H9 (cell line): ENCODE measurements around the gene KLF13. TPM values are rescaled to one million over a fixed set of nuclear protein-coding genes. Genes with fewer than 3 reads are reported as not detected.

Experiments
- DNase-seq: peaks from one replicate; pipeline ENCODE4 v3.0.0-alpha.2; 2017
- H2AFZ ChIP-seq: one replicate; pipeline ENCODE4 v1.6.1; 2013; ENCODE audit warnings: mild to moderate bottlenecking, low read length, control low read depth, moderate library complexity
- H2AK5ac ChIP-seq: 2 replicates; pipeline ENCODE4 v1.6.1; 2013; ENCODE audit warnings: low read length, control low read depth, mixed read lengths; ENCODE audit not compliant: insufficient read length
- H2BK120ac ChIP-seq: one replicate; pipeline ENCODE4 v1.6.1; 2013; ENCODE audit warnings: low read depth, mild to moderate bottlenecking, low read length, control low read depth, inconsistent platforms; ENCODE audit not compliant: poor library complexity, severe bottlenecking
- H2BK12ac ChIP-seq: 2 replicates; pipeline ENCODE4 v1.6.1; 2013; ENCODE audit warnings: low read length, control low read depth, mixed read lengths, low read depth; ENCODE audit not compliant: insufficient read length
- H2BK15ac ChIP-seq: 2 replicates; pipeline ENCODE4 v1.6.1; 2013; ENCODE audit warnings: low read depth, low read length, control low read depth
- H2BK20ac ChIP-seq: one replicate; pipeline ENCODE4 v1.6.1; 2013; ENCODE audit warnings: low read depth, mild to moderate bottlenecking, low read length, control low read depth, inconsistent platforms; ENCODE audit not compliant: poor library complexity, severe bottlenecking
- H2BK5ac ChIP-seq: 2 replicates; pipeline ENCODE4 v1.6.1; 2013; ENCODE audit warnings: low read length, control low read depth, mixed read lengths; ENCODE audit not compliant: insufficient read length
- H3K14ac ChIP-seq: 2 replicates; pipeline ENCODE4 v1.6.1; 2013; ENCODE audit warnings: low read length, control low read depth; ENCODE audit not compliant: insufficient read depth
- H3K18ac ChIP-seq: 2 replicates; pipeline ENCODE4 v1.6.1; 2013; ENCODE audit warnings: low read depth, mild to moderate bottlenecking, mixed read lengths, low read length, control low read depth; ENCODE audit not compliant: insufficient read length
- H3K23ac ChIP-seq: 2 replicates; pipeline ENCODE4 v1.6.1; 2013; ENCODE audit warnings: low read length, control low read depth, mixed read lengths, low read depth; ENCODE audit not compliant: insufficient read length
- H3K23me2 ChIP-seq: 2 replicates; pipeline ENCODE4 v1.6.1; 2013; ENCODE audit warnings: low read depth, mild to moderate bottlenecking, mixed read lengths, low read length, control low read depth; ENCODE audit not compliant: insufficient read length, poor library complexity, severe bottlenecking
- H3K27ac ChIP-seq: 2 replicates; pipeline ENCODE4 v1.5.1; 2013; ENCODE audit warnings: low read length, control low read depth, mixed read lengths, low read depth; ENCODE audit not compliant: insufficient read length
- H3K27me3 ChIP-seq: 2 replicates; pipeline ENCODE4 v1.6.1; 2013; ENCODE audit warnings: low read length, control low read depth, inconsistent platforms; ENCODE audit not compliant: insufficient read depth
- H3K4ac ChIP-seq: 2 replicates; pipeline ENCODE4 v1.6.1; 2013; ENCODE audit warnings: low read depth, mild to moderate bottlenecking, control low read depth, inconsistent platforms, low read length, moderate library complexity
- H3K4me1 ChIP-seq: 2 replicates; pipeline ENCODE4 v1.6.1; 2013; ENCODE audit warnings: low read length, control low read depth, inconsistent platforms; ENCODE audit not compliant: insufficient read depth
- H3K4me2 ChIP-seq: 2 replicates; pipeline ENCODE4 v1.6.1; 2013; ENCODE audit warnings: low read length, control low read depth, mixed read lengths; ENCODE audit not compliant: insufficient read length, insufficient read depth
- H3K56ac ChIP-seq: 2 replicates; pipeline ENCODE4 v1.6.1; 2013; ENCODE audit warnings: low read depth, mild to moderate bottlenecking, mixed read lengths, low read length, control low read depth; ENCODE audit not compliant: insufficient read length
- H3K79me1 ChIP-seq: 2 replicates; pipeline ENCODE4 v1.6.1; 2013; ENCODE audit warnings: low read depth, mild to moderate bottlenecking, moderate library complexity, low read length, control low read depth, inconsistent platforms; ENCODE audit not compliant: insufficient read depth, poor library complexity, severe bottlenecking
- H3K79me2 ChIP-seq: 2 replicates; pipeline ENCODE4 v1.6.1; 2013; ENCODE audit warnings: low read length, control low read depth, inconsistent platforms; ENCODE audit not compliant: insufficient read depth
- H3K9ac ChIP-seq: 2 replicates; pipeline ENCODE4 v1.6.1; 2013; ENCODE audit warnings: low read length, control low read depth, mixed read lengths; ENCODE audit not compliant: insufficient read length; ENCODE audit errors: extremely low read depth
- H3K9me3 ChIP-seq: one replicate; pipeline ENCODE4 v1.6.1; 2013; ENCODE audit warnings: low read depth, low read length, inconsistent platforms; ENCODE audit not compliant: control insufficient read depth
- H3T11ph ChIP-seq: one replicate; pipeline ENCODE4 v1.6.1; 2013; ENCODE audit warnings: mild to moderate bottlenecking, low read length, control low read depth, inconsistent platforms
- H4K20me1 ChIP-seq: one replicate; pipeline ENCODE4 v1.6.1; 2013; ENCODE audit not compliant: control insufficient read depth, insufficient read length, insufficient read depth
- H4K5ac ChIP-seq: 2 replicates; pipeline ENCODE4 v1.6.1; 2013; ENCODE audit warnings: low read depth, mild to moderate bottlenecking, mixed read lengths, low read length, control low read depth; ENCODE audit not compliant: insufficient read length
- H4K8ac ChIP-seq: replicated peaks from 2 replicates; pipeline ENCODE4 v1.6.1; 2013; ENCODE audit warnings: low read length, control low read depth, mixed read lengths, low read depth; ENCODE audit not compliant: insufficient read length
- H4K91ac ChIP-seq: 2 replicates; pipeline ENCODE4 v1.6.1; 2013; ENCODE audit warnings: low read depth, mild to moderate bottlenecking, moderate library complexity, mixed read lengths, low read length, control low read depth; ENCODE audit not compliant: insufficient read length
- H3K27ac Mint-ChIP-seq, 3 experiments: 2 replicates in 2 of 3; 3 replicates in 1 of 3; pipeline ENCODE4 v1.8.0; 2020 to 2021; ENCODE audit warnings: mixed read lengths in 3 of 3, mild to moderate bottlenecking in 1 of 3, moderate library complexity in 1 of 3
- H3K27me3 Mint-ChIP-seq: 2 replicates; pipeline ENCODE4 v1.8.0; 2021; ENCODE audit warnings: low read depth, mild to moderate bottlenecking, moderate library complexity, mixed read lengths
- H3K36me3 Mint-ChIP-seq, 3 experiments: 2 replicates in 2 of 3; 3 replicates in 1 of 3; pipeline ENCODE4 v1.8.0; 2020 to 2021; ENCODE audit warnings: low read depth in 3 of 3, mixed read lengths in 3 of 3; ENCODE audit not compliant: insufficient read depth in 1 of 3
- H3K4me1 Mint-ChIP-seq, 2 experiments: 2 replicates each; pipeline ENCODE4 v1.8.0; 2020; ENCODE audit warnings: mixed read lengths in 2 of 2
- H3K4me3 Mint-ChIP-seq, 2 experiments: 2 replicates in 1 of 2; 3 replicates in 1 of 2; pipeline ENCODE4 v1.8.0; 2020 to 2021; ENCODE audit warnings: mild to moderate bottlenecking in 2 of 2, mixed read lengths in 2 of 2, moderate library complexity in 1 of 2
- H3K9me3 Mint-ChIP-seq, 2 experiments: 2 replicates in 1 of 2; 3 replicates in 1 of 2; pipeline ENCODE4 v1.8.0; 2020; ENCODE audit warnings: mild to moderate bottlenecking in 2 of 2, mixed read lengths in 2 of 2, moderate library complexity in 1 of 2
- WGBS: extraction: QIAGEN DNeasy Blood & Tissue Kit; methylation state at CpG from one replicate; pipeline ENCODE4 v1.1.7; 2013; ENCODE audit warnings: missing lambda C conversion rate, low lambda C conversion rate, mixed read lengths; ENCODE audit not compliant: insufficient read length; ENCODE audit errors: extremely low coverage; 5-methylcytosine and 5-hydroxymethylcytosine counted together
- total RNA-seq: library from RNA; stranded (reverse); gene quantifications from 2 replicates; pipeline ENCODE4 v1.2.1, GENCODE V29; 2021
- TF ChIP-seq, protein P1 (sequence below): fragments of 200-600 bp; sonication (generic); conservative IDR thresholded peaks from 3 replicates; pipeline ENCODE4 v1.8.0; 2021; ENCODE audit warnings: antibody characterized with exemption, mild to moderate bottlenecking

The KLF13 gene
- total RNA-seq, 1 experiment from 2014 or later, result 33.4 TPM

- Mint-ChIP-seq H3K9me3 (peaks cover 0 to 9% of the 10 kb centered on the region in 2 experiments; a peak in 2 of 5 replicates), H3K27me3 (peaks cover 21% of the 10 kb centered on the region), H3K27ac (no peak overlapping the region), H3K4me1 (peaks cover 22 to 35% of the 10 kb centered on the region in 2 experiments), H3K4me3 (no peak overlapping the region), H3K36me3 (peaks cover 0 to 6% (median 0%) of the 10 kb centered on the region in 3 experiments; a peak in 3 of 7 replicates)
- no peaks in the 10 kb centered on the region for H3K79me1 ChIP-seq
- no peak overlapping the region for H2BK120ac ChIP-seq
- TF ChIP-seq, protein P1, sequence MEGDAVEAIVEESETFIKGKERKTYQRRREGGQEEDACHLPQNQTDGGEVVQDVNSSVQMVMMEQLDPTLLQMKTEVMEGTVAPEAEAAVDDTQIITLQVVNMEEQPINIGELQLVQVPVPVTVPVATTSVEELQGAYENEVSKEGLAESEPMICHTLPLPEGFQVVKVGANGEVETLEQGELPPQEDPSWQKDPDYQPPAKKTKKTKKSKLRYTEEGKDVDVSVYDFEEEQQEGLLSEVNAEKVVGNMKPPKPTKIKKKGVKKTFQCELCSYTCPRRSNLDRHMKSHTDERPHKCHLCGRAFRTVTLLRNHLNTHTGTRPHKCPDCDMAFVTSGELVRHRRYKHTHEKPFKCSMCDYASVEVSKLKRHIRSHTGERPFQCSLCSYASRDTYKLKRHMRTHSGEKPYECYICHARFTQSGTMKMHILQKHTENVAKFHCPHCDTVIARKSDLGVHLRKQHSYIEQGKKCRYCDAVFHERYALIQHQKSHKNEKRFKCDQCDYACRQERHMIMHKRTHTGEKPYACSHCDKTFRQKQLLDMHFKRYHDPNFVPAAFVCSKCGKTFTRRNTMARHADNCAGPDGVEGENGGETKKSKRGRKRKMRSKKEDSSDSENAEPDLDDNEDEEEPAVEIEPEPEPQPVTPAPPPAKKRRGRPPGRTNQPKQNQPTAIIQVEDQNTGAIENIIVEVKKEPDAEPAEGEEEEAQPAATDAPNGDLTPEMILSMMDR, result no peak
- no peak overlapping the region for H3K56ac ChIP-seq
- no peak overlapping the region for H2AFZ ChIP-seq
- no peak overlapping the region for H3K23ac ChIP-seq
- no peaks in the 10 kb centered on the region for H3K79me2 ChIP-seq
- H3K14ac ChIP-seq, result no peak overlapping the region
- H2BK20ac ChIP-seq, result no peak overlapping the region
- H3K9me3 ChIP-seq, result no peaks in the 10 kb centered on the region
- no peak overlapping the region for H2BK12ac ChIP-seq
- no CpG with 5 or more reads among the region's 3 CpGs for WGBS
- no peak overlapping the region for H3K9ac ChIP-seq
- H3K4me2 ChIP-seq, result no peak overlapping the region
- peaks cover 7% of the 10 kb centered on the region for H3K23me2 ChIP-seq
- no peak for DNase-seq
- no peak overlapping the region for H4K91ac ChIP-seq
- H2BK5ac ChIP-seq, result no peak overlapping the region
- H3K27me3 ChIP-seq, result 0 out of 2 replicates have a peak, but pooled peaks cover 2% of the 10 kb centered on the region
- no peak overlapping the region for H4K5ac ChIP-seq
- H3K4me1 ChIP-seq, result no peaks in the 10 kb centered on the region; the same call in 1 of the 2 replicates
- no peak overlapping the region for H3K18ac ChIP-seq
- no peak overlapping the region for H2BK15ac ChIP-seq
- no peak overlapping the region for H4K8ac ChIP-seq
- H3K4ac ChIP-seq, result no peak overlapping the region
- H2AK5ac ChIP-seq, result no peak overlapping the region
- no peak overlapping the region for H3T11ph ChIP-seq
- no peak overlapping the region for H3K27ac ChIP-seq
- no peaks in the 10 kb centered on the region for H4K20me1 ChIP-seq
Observed at GRCh38 chr15:31323627-31324026, 3.0 kb upstream of the KLF13 start.
